WTC11 (cell line): Measurements from ENCODE around the gene LENEP. TPM values are rescaled to one million over a fixed set of nuclear protein-coding genes. Genes with fewer than 3 reads are reported as not detected.

ENCODE experiments used
- ATAC-seq: fragments of 200-7000 bp; cut with Tn5 transposase; 2 replicates; pipeline ENCODE4 v1.10.0; 2021; ENCODE audit warnings: mild to moderate bottlenecking, moderate library complexity
- CTCF ChIA-PET: fragments of 300-600 bp; sonication (Branson Sonifier 250); formaldehyde crosslinking; loops from one replicate; lab custom pipeline; 2021; ENCODE audit warnings: antibody characterized with exemption; lab: Charles Lee
- POLR2A ChIA-PET: fragments of 350-600 bp; sonication (Branson Sonifier 250); formaldehyde crosslinking; loops from one replicate; lab custom pipeline; 2021; ENCODE audit warnings: antibody characterized with exemption; lab: Charles Lee
- DNase-seq: peaks from one replicate; pipeline ENCODE4 v3.0.0; 2021; ENCODE audit warnings: low spot score
- H3K27ac Mint-ChIP-seq: 2 replicates; pipeline ENCODE4 v1.8.0; 2021; ENCODE audit warnings: mixed read lengths
- H3K27me3 Mint-ChIP-seq: 2 replicates; pipeline ENCODE4 v1.8.0; 2021; ENCODE audit warnings: low read depth, mild to moderate bottlenecking, moderate library complexity, mixed read lengths
- H3K36me3 Mint-ChIP-seq: 2 replicates; pipeline ENCODE4 v1.8.0; 2021; ENCODE audit warnings: mixed read lengths
- H3K4me1 Mint-ChIP-seq: 2 replicates; pipeline ENCODE4 v1.8.0; 2022; ENCODE audit warnings: mixed read lengths
- H3K4me3 Mint-ChIP-seq: 2 replicates; pipeline ENCODE4 v1.8.0; 2021; ENCODE audit warnings: mild to moderate bottlenecking, moderate library complexity, mixed read lengths
- H3K9me3 Mint-ChIP-seq: 2 replicates; pipeline ENCODE4 v1.8.0; 2021; ENCODE audit warnings: mixed read lengths
- CDX4 ChIP-seq: fragments of 250-450 bp; sonication (Bioruptor Pico); IDR thresholded peaks from 2 replicates; pipeline ENCODE4 v1.9.0; 2021; ENCODE audit warnings: moderate library complexity, mild to moderate bottlenecking, inconsistent platforms, borderline replicate concordance
- ELF4 ChIP-seq: sonication (generic); formaldehyde crosslinking; IDR thresholded peaks from 2 replicates; pipeline ENCODE4 v1.8.1; 2022; ENCODE audit warnings: low read depth, mild to moderate bottlenecking, moderate library complexity, missing genetic modification reagents
- EMX1 ChIP-seq: fragments of 250-450 bp; sonication (Bioruptor Pico); IDR thresholded peaks from 2 replicates; pipeline ENCODE4 v1.8.0; 2021; ENCODE audit warnings: mild to moderate bottlenecking
- ESRRA ChIP-seq: sonication (generic); formaldehyde crosslinking; IDR thresholded peaks from 2 replicates; pipeline ENCODE4 v1.8.1; 2022; ENCODE audit warnings: mild to moderate bottlenecking, missing genetic modification reagents, borderline replicate concordance
- FOXP1 ChIP-seq: sonication (generic); formaldehyde crosslinking; IDR thresholded peaks from 2 replicates; pipeline ENCODE4 v1.8.0; 2022; ENCODE audit warnings: missing genetic modification reagents, mild to moderate bottlenecking, moderate library complexity, borderline replicate concordance
- FOXP4 ChIP-seq: sonication (generic); formaldehyde crosslinking; IDR thresholded peaks from 2 replicates; pipeline ENCODE4 v1.8.0; 2022; ENCODE audit warnings: mild to moderate bottlenecking, missing genetic modification reagents
- JAZF1 ChIP-seq: fragments of 250-450 bp; sonication (Bioruptor Pico); IDR thresholded peaks from 2 replicates; pipeline ENCODE4 v1.9.0; 2021; ENCODE audit warnings: moderate library complexity, mild to moderate bottlenecking, inconsistent platforms
- JUN ChIP-seq: sonication (generic); formaldehyde crosslinking; IDR thresholded peaks from 2 replicates; pipeline ENCODE4 v1.8.0; 2023; ENCODE audit warnings: mild to moderate bottlenecking, missing genetic modification reagents
- MXD4 ChIP-seq: fragments of 250-450 bp; sonication (Bioruptor Pico); IDR thresholded peaks from 2 replicates; pipeline ENCODE4 v1.8.0; 2021; ENCODE audit warnings: mild to moderate bottlenecking, moderate library complexity, borderline replicate concordance
- MYBL2 ChIP-seq: sonication (generic); formaldehyde crosslinking; IDR thresholded peaks from 2 replicates; pipeline ENCODE4 v1.8.1; 2023; ENCODE audit warnings: mild to moderate bottlenecking, moderate library complexity, missing genetic modification reagents
- NFATC4 ChIP-seq: fragments of 250-450 bp; sonication (Bioruptor Pico); IDR thresholded peaks from 2 replicates; pipeline ENCODE4 v1.9.0; 2021; ENCODE audit warnings: mild to moderate bottlenecking
- SMAD4 ChIP-seq: sonication (generic); formaldehyde crosslinking; IDR thresholded peaks from 2 replicates; pipeline ENCODE4 v1.8.0; 2022; ENCODE audit warnings: mild to moderate bottlenecking, missing genetic modification reagents
- TP53 ChIP-seq: sonication (generic); formaldehyde crosslinking; IDR thresholded peaks from 2 replicates; pipeline ENCODE4 v1.8.1; 2023; ENCODE audit warnings: mild to moderate bottlenecking, missing genetic modification reagents
- USF2 ChIP-seq: sonication (generic); formaldehyde crosslinking; IDR thresholded peaks from 2 replicates; pipeline ENCODE4 v1.8.1; 2023; ENCODE audit warnings: mild to moderate bottlenecking, missing genetic modification reagents, moderate library complexity
- ZBTB21 ChIP-seq: sonication (generic); formaldehyde crosslinking; IDR thresholded peaks from 2 replicates; pipeline ENCODE4 v1.8.1; 2023; ENCODE audit warnings: mild to moderate bottlenecking, missing genetic modification reagents, borderline replicate concordance
- ZNF219 ChIP-seq: sonication (generic); formaldehyde crosslinking; IDR thresholded peaks from 2 replicates; pipeline ENCODE4 v1.8.0; 2023; ENCODE audit warnings: missing genetic modification reagents, mild to moderate bottlenecking, borderline replicate concordance
- ZNF317 ChIP-seq: sonication (generic); formaldehyde crosslinking; IDR thresholded peaks from 2 replicates; pipeline ENCODE4 v1.8.1; 2023; ENCODE audit warnings: low read depth, mild to moderate bottlenecking, moderate library complexity, missing genetic modification reagents, borderline replicate concordance
- total RNA-seq: library from RNA; stranded (reverse); gene quantifications from 3 replicates; pipeline ENCODE4 v1.2.3, GENCODE V29; 2021
- TF ChIP-seq, protein P1 (sequence below): sonication (generic); formaldehyde crosslinking; IDR thresholded peaks from 2 replicates; pipeline ENCODE4 v1.8.1; 2022; ENCODE audit warnings: low read depth, mild to moderate bottlenecking, moderate library complexity, missing genetic modification reagents, borderline replicate concordance
- TF ChIP-seq, protein P2 (sequence below): sonication (generic); formaldehyde crosslinking; IDR thresholded peaks from 2 replicates; pipeline ENCODE4 v1.8.1; 2023; ENCODE audit warnings: mild to moderate bottlenecking, missing genetic modification reagents
- TF ChIP-seq, protein P3 (sequence below): sonication (generic); formaldehyde crosslinking; IDR thresholded peaks from 2 replicates; pipeline ENCODE4 v1.8.0; 2022; ENCODE audit warnings: mild to moderate bottlenecking, missing genetic modification reagents
- TF ChIP-seq, protein P4 (sequence below): sonication (generic); formaldehyde crosslinking; IDR thresholded peaks from 2 replicates; pipeline ENCODE4 v1.8.1; 2022; ENCODE audit warnings: mild to moderate bottlenecking, moderate library complexity, missing genetic modification reagents
- TF ChIP-seq, protein P5 (sequence below): sonication (generic); formaldehyde crosslinking; IDR thresholded peaks from 2 replicates; pipeline ENCODE4 v1.8.1; 2023; ENCODE audit warnings: mild to moderate bottlenecking, missing genetic modification reagents

LENEP gene
- total RNA-seq, 1 experiment from 2014 or later, result 1.2 TPM

- TF ChIP-seq, protein P1, sequence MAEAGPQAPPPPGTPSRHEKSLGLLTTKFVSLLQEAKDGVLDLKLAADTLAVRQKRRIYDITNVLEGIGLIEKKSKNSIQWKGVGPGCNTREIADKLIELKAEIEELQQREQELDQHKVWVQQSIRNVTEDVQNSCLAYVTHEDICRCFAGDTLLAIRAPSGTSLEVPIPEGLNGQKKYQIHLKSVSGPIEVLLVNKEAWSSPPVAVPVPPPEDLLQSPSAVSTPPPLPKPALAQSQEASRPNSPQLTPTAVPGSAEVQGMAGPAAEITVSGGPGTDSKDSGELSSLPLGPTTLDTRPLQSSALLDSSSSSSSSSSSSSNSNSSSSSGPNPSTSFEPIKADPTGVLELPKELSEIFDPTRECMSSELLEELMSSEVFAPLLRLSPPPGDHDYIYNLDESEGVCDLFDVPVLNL (CRISPR knock-in tag), result no peak
- TF ChIP-seq JUN (CRISPR knock-in tag), result no peak
- no peak for TF ChIP-seq FOXP1
- TF ChIP-seq JAZF1 (CRISPR knock-in tag), result no peak
These were observed 29.7 kb upstream of the LENEP start (continued) for GRCh38 chr1:154963643-154964042.

DNA sequence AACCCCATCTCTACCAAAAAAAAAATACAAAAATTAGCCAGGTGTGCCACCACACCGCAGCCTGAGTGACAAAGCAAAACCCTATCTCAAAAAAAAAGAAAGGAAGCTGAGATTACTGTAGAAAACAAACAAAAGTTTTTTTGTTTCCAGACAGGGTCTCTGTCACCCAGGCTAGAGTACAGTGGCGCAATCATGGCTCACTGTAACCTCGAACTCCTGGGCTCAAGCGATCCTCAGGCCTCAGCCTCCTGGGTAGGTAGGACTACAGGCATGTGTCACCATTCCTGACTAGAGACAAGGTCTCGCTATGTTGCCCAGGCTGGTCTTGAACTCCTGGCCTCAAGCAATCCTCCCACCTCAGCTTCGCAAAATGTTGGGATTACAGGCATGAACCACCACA lies 29.0 kb upstream of the LENEP start:
- no peaks in the 10 kb centered on the region for H3K27me3 Mint-ChIP-seq
- ChIA-PET CTCF (no interaction called here), POLR2A (interaction anchor here (1.4 to 1.5 kb wide), 2 partner anchors 9 to 30 kb away, joined by 4 read pairs; no protein-coding TSS in a partner anchor)
- no peak for DNase-seq
- peaks cover 37% of the 10 kb centered on the region for H3K4me1 Mint-ChIP-seq
- TF ChIP-seq NFATC4 (CRISPR knock-in tag) (no peak), ELF4 (CRISPR knock-in tag) (no peak), MYBL2 (CRISPR knock-in tag) (no peak), ESRRA (CRISPR knock-in tag) (no peak), FOXP1 (no peak), ZNF317 (CRISPR knock-in tag) (no peak), ZNF219 (no peak), USF2 (CRISPR knock-in tag) (no peak), TP53 (no peak), EMX1 (CRISPR knock-in tag) (no peak), MXD4 (CRISPR knock-in tag) (no peak)
- TF ChIP-seq, protein P2, sequence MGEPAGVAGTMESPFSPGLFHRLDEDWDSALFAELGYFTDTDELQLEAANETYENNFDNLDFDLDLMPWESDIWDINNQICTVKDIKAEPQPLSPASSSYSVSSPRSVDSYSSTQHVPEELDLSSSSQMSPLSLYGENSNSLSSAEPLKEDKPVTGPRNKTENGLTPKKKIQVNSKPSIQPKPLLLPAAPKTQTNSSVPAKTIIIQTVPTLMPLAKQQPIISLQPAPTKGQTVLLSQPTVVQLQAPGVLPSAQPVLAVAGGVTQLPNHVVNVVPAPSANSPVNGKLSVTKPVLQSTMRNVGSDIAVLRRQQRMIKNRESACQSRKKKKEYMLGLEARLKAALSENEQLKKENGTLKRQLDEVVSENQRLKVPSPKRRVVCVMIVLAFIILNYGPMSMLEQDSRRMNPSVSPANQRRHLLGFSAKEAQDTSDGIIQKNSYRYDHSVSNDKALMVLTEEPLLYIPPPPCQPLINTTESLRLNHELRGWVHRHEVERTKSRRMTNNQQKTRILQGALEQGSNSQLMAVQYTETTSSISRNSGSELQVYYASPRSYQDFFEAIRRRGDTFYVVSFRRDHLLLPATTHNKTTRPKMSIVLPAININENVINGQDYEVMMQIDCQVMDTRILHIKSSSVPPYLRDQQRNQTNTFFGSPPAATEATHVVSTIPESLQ (CRISPR knock-in tag), result no peak
- TF ChIP-seq, protein P3, sequence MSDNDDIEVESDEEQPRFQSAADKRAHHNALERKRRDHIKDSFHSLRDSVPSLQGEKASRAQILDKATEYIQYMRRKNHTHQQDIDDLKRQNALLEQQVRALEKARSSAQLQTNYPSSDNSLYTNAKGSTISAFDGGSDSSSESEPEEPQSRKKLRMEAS (CRISPR knock-in tag), result no peak
- TF ChIP-seq, protein P4, sequence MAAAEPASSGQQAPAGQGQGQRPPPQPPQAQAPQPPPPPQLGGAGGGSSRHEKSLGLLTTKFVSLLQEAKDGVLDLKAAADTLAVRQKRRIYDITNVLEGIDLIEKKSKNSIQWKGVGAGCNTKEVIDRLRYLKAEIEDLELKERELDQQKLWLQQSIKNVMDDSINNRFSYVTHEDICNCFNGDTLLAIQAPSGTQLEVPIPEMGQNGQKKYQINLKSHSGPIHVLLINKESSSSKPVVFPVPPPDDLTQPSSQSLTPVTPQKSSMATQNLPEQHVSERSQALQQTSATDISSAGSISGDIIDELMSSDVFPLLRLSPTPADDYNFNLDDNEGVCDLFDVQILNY (CRISPR knock-in tag), result no peak
- TF ChIP-seq, all 79 proteins: peak for 0
- no peaks in the 10 kb centered on the region for H3K9me3 Mint-ChIP-seq
- ATAC-seq, result no peak
- H3K4me3 Mint-ChIP-seq, result no peak overlapping the region
- H3K36me3 Mint-ChIP-seq, result peaks cover 57% of the 10 kb centered on the region
- H3K27ac Mint-ChIP-seq, result no peak overlapping the region

DNA sequence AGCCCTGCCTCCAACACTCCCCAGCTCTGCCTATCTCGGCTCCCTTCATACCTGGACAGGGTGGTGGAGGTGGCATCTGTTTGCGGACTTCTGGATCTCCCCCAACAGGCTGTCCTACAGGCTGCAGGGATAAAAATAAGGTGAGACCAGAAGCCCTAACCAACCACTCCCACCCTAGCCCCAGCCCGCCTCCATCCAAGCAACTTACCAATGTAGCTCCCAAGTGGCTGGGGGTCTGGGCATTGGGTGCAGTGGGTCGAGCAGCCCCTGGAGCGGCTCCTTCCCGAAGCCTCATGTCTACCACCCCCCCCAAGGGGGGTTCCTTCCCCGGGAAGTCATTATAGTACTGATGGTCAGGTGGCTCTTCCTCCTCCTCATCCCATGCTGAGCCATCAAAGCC lies 27.3 kb upstream of the LENEP start:
- Mint-ChIP-seq H3K4me3 (no peak overlapping the region), H3K27ac (no peak overlapping the region), H3K27me3 (no peaks in the 10 kb centered on the region), H3K36me3 (peaks cover 49% of the 10 kb centered on the region), H3K4me1 (peaks cover 38% of the 10 kb centered on the region), H3K9me3 (no peaks in the 10 kb centered on the region)
- DNase-seq (no peak), ATAC-seq (no peak)
- TF ChIP-seq FOXP4 (CRISPR knock-in tag) (no peak), SMAD4 (CRISPR knock-in tag) (no peak), ZBTB21 (CRISPR knock-in tag) (no peak), CDX4 (CRISPR knock-in tag) (no peak), MXD4 (CRISPR knock-in tag) (no peak)
- TF ChIP-seq, protein P5, sequence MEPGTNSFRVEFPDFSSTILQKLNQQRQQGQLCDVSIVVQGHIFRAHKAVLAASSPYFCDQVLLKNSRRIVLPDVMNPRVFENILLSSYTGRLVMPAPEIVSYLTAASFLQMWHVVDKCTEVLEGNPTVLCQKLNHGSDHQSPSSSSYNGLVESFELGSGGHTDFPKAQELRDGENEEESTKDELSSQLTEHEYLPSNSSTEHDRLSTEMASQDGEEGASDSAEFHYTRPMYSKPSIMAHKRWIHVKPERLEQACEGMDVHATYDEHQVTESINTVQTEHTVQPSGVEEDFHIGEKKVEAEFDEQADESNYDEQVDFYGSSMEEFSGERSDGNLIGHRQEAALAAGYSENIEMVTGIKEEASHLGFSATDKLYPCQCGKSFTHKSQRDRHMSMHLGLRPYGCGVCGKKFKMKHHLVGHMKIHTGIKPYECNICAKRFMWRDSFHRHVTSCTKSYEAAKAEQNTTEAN (CRISPR knock-in tag), result no peak
- CTCF ChIA-PET, result interaction anchor here (8.3 kb wide), 1 partner anchor 32 kb away, joined by 176 read pairs; the partner anchor contains the start of genes LENEP and ZBTB7B
- POLR2A ChIA-PET, result no interaction called here
